Liver (tissue), 9 donors: ENCODE results near the gene KLRF1. TPM values are rescaled to one million over a fixed set of nuclear protein-coding genes. Genes with fewer than 3 reads are reported as not detected.

Source experiments
- DNase-seq: peaks from one replicate; pipeline ENCODE4 v3.0.0-alpha.2; 2017; ENCODE audit warnings: low spot score
- H3K27ac ChIP-seq, 2 donors: one replicate each; pipeline ENCODE4 v1.7.0; 2013; ENCODE audit warnings: inconsistent platforms in 2 of 2, low read length in 2 of 2, control low read depth in 1 of 2, low read depth in 1 of 2, mild to moderate bottlenecking in 1 of 2
- H3K27me3 ChIP-seq, 4 donors: one replicate each; pipeline versions ENCODE4 v1.6.1 to v1.7.0; 2013; ENCODE audit warnings: low read length in 3 of 4, inconsistent platforms in 1 of 4, mild to moderate bottlenecking in 1 of 4, moderate library complexity in 1 of 4; ENCODE audit not compliant: control insufficient read depth in 4 of 4, insufficient read depth in 4 of 4
- H3K36me3 ChIP-seq, 4 donors: one replicate each; pipeline versions ENCODE4 v1.6.1 to v1.7.0; 2013; ENCODE audit warnings: low read length in 3 of 4, mild to moderate bottlenecking in 3 of 4, low read depth in 1 of 4, moderate library complexity in 1 of 4; ENCODE audit not compliant: control insufficient read depth in 4 of 4, insufficient read depth in 3 of 4
- H3K4me1 ChIP-seq, 4 donors: one replicate each; pipeline versions ENCODE4 v1.6.1 to v1.7.0; 2013; ENCODE audit warnings: low read length in 3 of 4, mild to moderate bottlenecking in 3 of 4, moderate library complexity in 1 of 4; ENCODE audit not compliant: control insufficient read depth in 4 of 4, insufficient read depth in 4 of 4
- H3K4me3 ChIP-seq, 3 donors: one replicate each; pipeline versions ENCODE4 v1.6.1 to v1.7.0; 2013; ENCODE audit warnings: low read length in 3 of 3, control low read depth in 1 of 3, low read depth in 1 of 3, mild to moderate bottlenecking in 1 of 3
- H3K9ac ChIP-seq, 2 donors: one replicate each; pipeline ENCODE4 v1.7.0; 2013; ENCODE audit warnings: low read length in 2 of 2, mild to moderate bottlenecking in 2 of 2, moderate library complexity in 2 of 2, control low read depth in 1 of 2, low read depth in 1 of 2
- H3K9me3 ChIP-seq, 4 donors: one replicate each; pipeline versions ENCODE4 v1.6.1 to v1.7.0; 2013; ENCODE audit warnings: low read length in 3 of 4; ENCODE audit not compliant: control insufficient read depth in 4 of 4
- EGR1 ChIP-seq, 2 donors: IDR thresholded peaks; 2 replicates each; pipeline ENCODE4 v1.6.1; 2016 to 2018; ENCODE audit warnings: antibody characterized with exemption in 2 of 2, low read depth in 2 of 2
- FOXA1 ChIP-seq: IDR thresholded peaks from 2 replicates; pipeline ENCODE4 v1.6.1; 2016; ENCODE audit warnings: antibody characterized with exemption
- FOXA2 ChIP-seq: IDR thresholded peaks from 2 replicates; pipeline ENCODE4 v1.6.1; 2016; ENCODE audit warnings: antibody characterized with exemption
- GABPA ChIP-seq, 2 donors: IDR thresholded peaks in 1 of 2; conservative IDR thresholded peaks in 1 of 2; 2 replicates each; pipeline ENCODE4 v1.6.1; 2016; ENCODE audit warnings: antibody characterized with exemption in 2 of 2, mild to moderate bottlenecking in 1 of 2, moderate library complexity in 1 of 2
- HNF4A ChIP-seq, 2 donors: conservative IDR thresholded peaks; 2 replicates each; pipeline ENCODE4 v1.6.1; 2016; ENCODE audit warnings: antibody characterized with exemption in 2 of 2, mild to moderate bottlenecking in 2 of 2
- HNF4G ChIP-seq: IDR thresholded peaks from 2 replicates; pipeline ENCODE4 v1.6.1; 2016; ENCODE audit warnings: antibody characterized with exemption
- JUND ChIP-seq, 2 donors: IDR thresholded peaks; 2 replicates each; pipeline ENCODE4 v1.6.1; 2016; ENCODE audit warnings: antibody characterized with exemption in 2 of 2
- NR2F2 ChIP-seq: IDR thresholded peaks from 2 replicates; pipeline ENCODE4 v1.6.1; 2016; ENCODE audit warnings: antibody characterized with exemption
- RAD21 ChIP-seq, 2 donors: IDR thresholded peaks; 2 replicates each; pipeline ENCODE4 v1.6.1; 2016; ENCODE audit warnings: antibody characterized with exemption in 2 of 2, mild to moderate bottlenecking in 2 of 2
- RXRA ChIP-seq, 2 donors: IDR thresholded peaks; 2 replicates each; pipeline ENCODE4 v1.6.1; 2017 to 2018; ENCODE audit warnings: antibody characterized with exemption in 2 of 2, mild to moderate bottlenecking in 1 of 2
- SP1 ChIP-seq: IDR thresholded peaks from 2 replicates; pipeline ENCODE4 v1.6.1; 2018; ENCODE audit warnings: antibody characterized with exemption, mild to moderate bottlenecking
- TAF1 ChIP-seq: conservative IDR thresholded peaks from 2 replicates; pipeline ENCODE4 v1.6.1; 2016; ENCODE audit warnings: antibody characterized with exemption, mild to moderate bottlenecking
- YY1 ChIP-seq: IDR thresholded peaks from 2 replicates; pipeline ENCODE4 v1.6.1; 2016; ENCODE audit warnings: antibody characterized with exemption, mild to moderate bottlenecking
- whole genome bisulfite sequencing: extraction: QIAGEN DNeasy Blood & Tissue Kit; methylation state at CpG from one replicate; pipeline ENCODE4 v1.1.7; 2013; 5-methylcytosine and 5-hydroxymethylcytosine counted together
- polyA plus RNA-seq, 2 donors: library from polyadenylated mRNA; stranded (reverse) in 1 of 2; unstranded in 1 of 2; fragments of 200-250 nt in 1 of 2; fragments of >200 nt in 1 of 2; fragmentation: Nextera tagmentation in 1 of 2; extraction: Ambion mirVana in 1 of 2; gene quantifications; one replicate each; pipeline versions ENCODE4 v1.2.1 to v1.2.3, GENCODE V29; 2013 to 2015
- total RNA-seq, 2 donors: library from RNA; depleted of rRNA; stranded (reverse); fragments of >200 nt; gene quantifications; one replicate each; pipeline ENCODE4 v1.2.3, GENCODE V29; 2014
- TF ChIP-seq, protein P1 (sequence below): IDR thresholded peaks from 2 replicates; pipeline ENCODE4 v1.6.1; 2016; ENCODE audit warnings: antibody characterized with exemption, mild to moderate bottlenecking
- TF ChIP-seq, protein P2 (sequence below): IDR thresholded peaks from 2 replicates; pipeline ENCODE4 v1.6.1; 2016; ENCODE audit warnings: antibody characterized with exemption
- TF ChIP-seq, protein P3 (sequence below): IDR thresholded peaks from 2 replicates; pipeline ENCODE4 v1.6.1; 2016; ENCODE audit warnings: antibody characterized with exemption
- TF ChIP-seq, protein P4 (sequence below): fragments of 150-350 bp; IDR thresholded peaks from 2 replicates; pipeline ENCODE4 v1.5.1; 2017; ENCODE audit warnings: improper control_type of control experiment, low read depth, low read length; ENCODE audit not compliant: missing input control
- TF ChIP-seq, protein P5 (sequence below): IDR thresholded peaks from 2 replicates; pipeline ENCODE4 v1.6.1; 2016; ENCODE audit warnings: antibody characterized with exemption
- donor health status: healthy.
- donor health status: healthy.
- donor health status: healthy.
- donor health status: healthy.
- donor health status: healthy.

The KLRF1 gene
- total and polyA plus RNA-seq, 4 donors, result 0.18 to 1.5 (median 0.76) TPM

DNA sequence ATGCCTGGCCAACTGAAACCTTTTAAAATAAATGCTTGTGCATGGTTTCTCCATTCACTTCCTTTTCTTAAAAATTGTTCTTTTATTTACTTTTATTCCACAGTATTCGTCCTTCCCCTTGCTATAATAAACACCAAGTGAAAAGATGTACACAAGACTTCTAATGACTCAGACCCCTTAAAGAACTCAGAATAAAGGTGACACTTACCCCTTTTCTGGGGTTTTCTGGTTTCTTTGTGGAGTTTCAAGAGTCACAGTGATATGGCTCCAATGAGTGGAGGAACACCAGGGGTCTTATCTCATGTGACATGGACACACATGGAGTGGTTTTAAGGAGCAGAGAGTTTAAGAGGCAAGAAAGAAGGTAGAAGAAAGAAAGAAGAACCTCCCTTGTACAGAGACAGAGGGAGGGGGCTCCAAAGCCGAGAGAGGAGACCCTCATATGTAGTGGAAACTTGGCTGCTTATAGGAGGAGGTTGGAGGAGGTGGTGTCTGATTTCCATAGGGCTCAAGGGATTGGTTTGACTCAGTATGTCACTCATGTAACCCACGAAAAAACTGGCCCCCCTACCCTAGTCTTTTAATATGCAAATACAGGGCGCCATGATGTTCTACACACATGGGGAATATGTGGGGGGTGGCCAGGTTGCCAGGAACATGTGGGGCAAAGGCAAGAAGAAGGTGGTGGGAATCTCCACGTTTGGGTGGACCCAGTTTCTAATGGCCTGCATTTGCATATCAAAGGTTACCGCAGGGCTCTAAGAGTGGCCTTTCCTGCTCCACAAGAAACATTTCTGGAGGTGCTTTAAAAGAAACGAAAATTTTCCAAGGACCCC, 44.5 kb upstream of the KLRF1 start:
- H3K27ac ChIP-seq, result no peak overlapping the region
- H3K36me3 ChIP-seq, result no peaks in the 10 kb centered on the region
- no peak overlapping the region for H3K9ac ChIP-seq
- no peak for DNase-seq
- TF ChIP-seq JUND (IDR thresholded peaks at IDR 0.05) (no peak), HNF4G (no peak), FOXA1 (no peak), EGR1 (IDR thresholded peaks at IDR 0.05; ENCODE audit: low read depth in 2 of 2) (no peak), RXRA (IDR thresholded peaks at IDR 0.05) (no peak), HNF4A (conservative IDR thresholded peaks at IDR 0.05) (no peak), SP1 (no peak), RAD21 (IDR thresholded peaks at IDR 0.05) (no peak), NR2F2 (no peak), YY1 (no peak), GABPA (IDR thresholded peaks at IDR 0.05 in 1 of 2, conservative IDR thresholded peaks at IDR 0.05 in 1 of 2) (no peak)
- TF ChIP-seq, protein P1, sequence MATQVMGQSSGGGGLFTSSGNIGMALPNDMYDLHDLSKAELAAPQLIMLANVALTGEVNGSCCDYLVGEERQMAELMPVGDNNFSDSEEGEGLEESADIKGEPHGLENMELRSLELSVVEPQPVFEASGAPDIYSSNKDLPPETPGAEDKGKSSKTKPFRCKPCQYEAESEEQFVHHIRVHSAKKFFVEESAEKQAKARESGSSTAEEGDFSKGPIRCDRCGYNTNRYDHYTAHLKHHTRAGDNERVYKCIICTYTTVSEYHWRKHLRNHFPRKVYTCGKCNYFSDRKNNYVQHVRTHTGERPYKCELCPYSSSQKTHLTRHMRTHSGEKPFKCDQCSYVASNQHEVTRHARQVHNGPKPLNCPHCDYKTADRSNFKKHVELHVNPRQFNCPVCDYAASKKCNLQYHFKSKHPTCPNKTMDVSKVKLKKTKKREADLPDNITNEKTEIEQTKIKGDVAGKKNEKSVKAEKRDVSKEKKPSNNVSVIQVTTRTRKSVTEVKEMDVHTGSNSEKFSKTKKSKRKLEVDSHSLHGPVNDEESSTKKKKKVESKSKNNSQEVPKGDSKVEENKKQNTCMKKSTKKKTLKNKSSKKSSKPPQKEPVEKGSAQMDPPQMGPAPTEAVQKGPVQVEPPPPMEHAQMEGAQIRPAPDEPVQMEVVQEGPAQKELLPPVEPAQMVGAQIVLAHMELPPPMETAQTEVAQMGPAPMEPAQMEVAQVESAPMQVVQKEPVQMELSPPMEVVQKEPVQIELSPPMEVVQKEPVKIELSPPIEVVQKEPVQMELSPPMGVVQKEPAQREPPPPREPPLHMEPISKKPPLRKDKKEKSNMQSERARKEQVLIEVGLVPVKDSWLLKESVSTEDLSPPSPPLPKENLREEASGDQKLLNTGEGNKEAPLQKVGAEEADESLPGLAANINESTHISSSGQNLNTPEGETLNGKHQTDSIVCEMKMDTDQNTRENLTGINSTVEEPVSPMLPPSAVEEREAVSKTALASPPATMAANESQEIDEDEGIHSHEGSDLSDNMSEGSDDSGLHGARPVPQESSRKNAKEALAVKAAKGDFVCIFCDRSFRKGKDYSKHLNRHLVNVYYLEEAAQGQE, result no peak
- TF ChIP-seq, protein P2, sequence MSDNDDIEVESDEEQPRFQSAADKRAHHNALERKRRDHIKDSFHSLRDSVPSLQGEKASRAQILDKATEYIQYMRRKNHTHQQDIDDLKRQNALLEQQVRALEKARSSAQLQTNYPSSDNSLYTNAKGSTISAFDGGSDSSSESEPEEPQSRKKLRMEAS, result no peak
- TF ChIP-seq, protein P3, sequence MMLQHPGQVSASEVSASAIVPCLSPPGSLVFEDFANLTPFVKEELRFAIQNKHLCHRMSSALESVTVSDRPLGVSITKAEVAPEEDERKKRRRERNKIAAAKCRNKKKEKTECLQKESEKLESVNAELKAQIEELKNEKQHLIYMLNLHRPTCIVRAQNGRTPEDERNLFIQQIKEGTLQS, result no peak
- TF ChIP-seq, protein P4, sequence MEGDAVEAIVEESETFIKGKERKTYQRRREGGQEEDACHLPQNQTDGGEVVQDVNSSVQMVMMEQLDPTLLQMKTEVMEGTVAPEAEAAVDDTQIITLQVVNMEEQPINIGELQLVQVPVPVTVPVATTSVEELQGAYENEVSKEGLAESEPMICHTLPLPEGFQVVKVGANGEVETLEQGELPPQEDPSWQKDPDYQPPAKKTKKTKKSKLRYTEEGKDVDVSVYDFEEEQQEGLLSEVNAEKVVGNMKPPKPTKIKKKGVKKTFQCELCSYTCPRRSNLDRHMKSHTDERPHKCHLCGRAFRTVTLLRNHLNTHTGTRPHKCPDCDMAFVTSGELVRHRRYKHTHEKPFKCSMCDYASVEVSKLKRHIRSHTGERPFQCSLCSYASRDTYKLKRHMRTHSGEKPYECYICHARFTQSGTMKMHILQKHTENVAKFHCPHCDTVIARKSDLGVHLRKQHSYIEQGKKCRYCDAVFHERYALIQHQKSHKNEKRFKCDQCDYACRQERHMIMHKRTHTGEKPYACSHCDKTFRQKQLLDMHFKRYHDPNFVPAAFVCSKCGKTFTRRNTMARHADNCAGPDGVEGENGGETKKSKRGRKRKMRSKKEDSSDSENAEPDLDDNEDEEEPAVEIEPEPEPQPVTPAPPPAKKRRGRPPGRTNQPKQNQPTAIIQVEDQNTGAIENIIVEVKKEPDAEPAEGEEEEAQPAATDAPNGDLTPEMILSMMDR, result no peak
- H3K27me3 ChIP-seq, result no peaks in the 10 kb centered on the region
- no peaks in the 10 kb centered on the region for H3K4me1 ChIP-seq
- WGBS, result 77% methylated on average over 7 of the region's 7 CpGs
- H3K4me3 ChIP-seq, result no peak overlapping the region
- no peaks in the 10 kb centered on the region for H3K9me3 ChIP-seq

DNA sequence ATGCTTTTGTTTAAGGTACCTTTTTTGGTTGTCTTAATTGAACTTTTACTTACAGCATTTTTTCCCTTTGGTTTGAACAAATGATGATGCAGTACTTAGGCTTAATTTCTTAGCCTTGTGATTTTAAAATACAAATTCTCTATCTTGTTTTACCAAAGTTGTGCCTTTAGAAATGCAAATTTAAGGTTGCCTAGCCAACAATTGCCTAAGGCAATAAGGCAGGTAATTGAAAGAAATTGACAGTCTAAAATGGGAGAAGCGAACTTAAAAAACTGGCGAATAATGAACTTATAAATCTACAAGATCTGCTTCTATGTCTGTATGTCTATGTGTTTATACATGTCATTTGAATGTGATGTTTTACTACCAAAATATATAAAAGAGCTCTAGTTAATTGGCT, 43.0 kb upstream of the KLRF1 start:
- no peak overlapping the region for H3K9ac ChIP-seq
- H3K4me1 ChIP-seq, result no peaks in the 10 kb centered on the region
- no peak overlapping the region for H3K27ac ChIP-seq
- H3K4me3 ChIP-seq, result no peak overlapping the region
- no peaks in the 10 kb centered on the region for H3K36me3 ChIP-seq
- DNase-seq, result no peak
- H3K27me3 ChIP-seq, result no peaks in the 10 kb centered on the region
- 72% methylated on average over 2 of the region's 2 CpGs for WGBS
- H3K9me3 ChIP-seq, result no peaks in the 10 kb centered on the region
- no peak for TF ChIP-seq NR2F2
- no peak for TF ChIP-seq EGR1 (IDR thresholded peaks at IDR 0.05; ENCODE audit: low read depth in 2 of 2)
- no peak for TF ChIP-seq RXRA (IDR thresholded peaks at IDR 0.05)
- no peak for TF ChIP-seq SP1
- TF ChIP-seq, protein P5, sequence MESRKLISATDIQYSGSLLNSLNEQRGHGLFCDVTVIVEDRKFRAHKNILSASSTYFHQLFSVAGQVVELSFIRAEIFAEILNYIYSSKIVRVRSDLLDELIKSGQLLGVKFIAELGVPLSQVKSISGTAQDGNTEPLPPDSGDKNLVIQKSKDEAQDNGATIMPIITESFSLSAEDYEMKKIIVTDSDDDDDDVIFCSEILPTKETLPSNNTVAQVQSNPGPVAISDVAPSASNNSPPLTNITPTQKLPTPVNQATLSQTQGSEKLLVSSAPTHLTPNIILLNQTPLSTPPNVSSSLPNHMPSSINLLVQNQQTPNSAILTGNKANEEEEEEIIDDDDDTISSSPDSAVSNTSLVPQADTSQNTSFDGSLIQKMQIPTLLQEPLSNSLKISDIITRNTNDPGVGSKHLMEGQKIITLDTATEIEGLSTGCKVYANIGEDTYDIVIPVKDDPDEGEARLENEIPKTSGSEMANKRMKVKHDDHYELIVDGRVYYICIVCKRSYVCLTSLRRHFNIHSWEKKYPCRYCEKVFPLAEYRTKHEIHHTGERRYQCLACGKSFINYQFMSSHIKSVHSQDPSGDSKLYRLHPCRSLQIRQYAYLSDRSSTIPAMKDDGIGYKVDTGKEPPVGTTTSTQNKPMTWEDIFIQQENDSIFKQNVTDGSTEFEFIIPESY, result no peak
- TF ChIP-seq HNF4A (conservative IDR thresholded peaks at IDR 0.05), result no peak
- no peak for TF ChIP-seq HNF4G
- TF ChIP-seq GABPA (IDR thresholded peaks at IDR 0.05 in 1 of 2, conservative IDR thresholded peaks at IDR 0.05 in 1 of 2), result no peak
- TF ChIP-seq, protein P3, result no peak
- TF ChIP-seq JUND (IDR thresholded peaks at IDR 0.05), result no peak
- no peak for TF ChIP-seq TAF1
- TF ChIP-seq FOXA2, result no peak
- no peak for TF ChIP-seq RAD21 (IDR thresholded peaks at IDR 0.05)
- TF ChIP-seq, protein P2, result no peak
- TF ChIP-seq YY1, result no peak
- no peak for TF ChIP-seq FOXA1
